GM19324 (cell line): ENCODE results near the gene BTBD18.

Experiments used
- ATAC-seq: cut with Tn5 transposase; IDR thresholded peaks from one replicate; pipeline ENCODE4 v1.9.1; 2021; ENCODE audit warnings: mild to moderate bottlenecking, moderate library complexity; ENCODE audit not compliant: unreplicated experiment, low FRiP score

Gene BTBD18

GRCh38 chr11:57751676-57752253 lies at the start of gene BTBD18:
Gene BTBD18, minus strand, starts transcription at chr11:57751819. Its CDS starts 631 bp downstream, at chr11:57751188.
- ATAC-seq, result no peak

GRCh38 chr11:57801183-57801485 lies 49.5 kb upstream of the BTBD18 start:
- ATAC-seq, result no peak

- peak; percentile 60 for ATAC-seq
Observed at GRCh38 chr11:57800444-57801182, 49.0 kb upstream of the BTBD18 start.

GRCh38 chr11:57798905-57799559 lies 47.4 kb upstream of the BTBD18 start:
- no peak for ATAC-seq

- no peak for ATAC-seq
Observed at GRCh38 chr11:57793351-57794115, 41.9 kb upstream of the BTBD18 start.

- no peak for ATAC-seq
Observed at GRCh38 chr11:57792870-57793269, 41.3 kb upstream of the BTBD18 start.

GRCh38 chr11:57792060-57792541 lies 40.5 kb upstream of the BTBD18 start:
- peak; percentile 71 for ATAC-seq

GRCh38 chr11:57791321-57792059 lies 39.9 kb upstream of the BTBD18 start:
- no peak for ATAC-seq

GRCh38 chr11:57788703-57789088 lies 37.1 kb upstream of the BTBD18 start:
- ATAC-seq, result no peak

GRCh38 chr11:57787920-57788702 lies 36.5 kb upstream of the BTBD18 start:
- ATAC-seq, result no peak

GRCh38 chr11:57787006-57787604 lies 35.5 kb upstream of the BTBD18 start:
- ATAC-seq, result no peak

GRCh38 chr11:57786436-57786835 lies 34.8 kb upstream of the BTBD18 start:
- no peak for ATAC-seq

GRCh38 chr11:57785072-57785471 lies 33.5 kb upstream of the BTBD18 start:
- ATAC-seq, result no peak

- ATAC-seq, result no peak
Observed at GRCh38 chr11:57781529-57781943, 29.9 kb upstream of the BTBD18 start.

GRCh38 chr11:57779276-57779675 lies 27.7 kb upstream of the BTBD18 start:
- ATAC-seq, result no peak

GRCh38 chr11:57778318-57779037 lies 26.9 kb upstream of the BTBD18 start:
- no peak for ATAC-seq

GRCh38 chr11:57777969-57778317 lies 26.3 kb upstream of the BTBD18 start:
- ATAC-seq, result no peak

- no peak for ATAC-seq
Observed at GRCh38 chr11:57776577-57777210, 25.1 kb upstream of the BTBD18 start.
